ENCODE measurements around the gene ESPN.
"Not testable (repeated sequence)": the region's sequence is repeated elsewhere in the genome, so short reads cannot be mapped to it uniquely, and the experiment has no call there.

ESPN gene

GRCh38 chr1:6429660-6430411, 5.3 kb downstream of the ESPN start:
- DNase-seq, result not testable (repeated sequence)

GRCh38 chr1:6431645-6432579, 7.3 kb downstream of the ESPN start:
- DNase-seq, result not testable (repeated sequence)

- DNase-seq, result no peak
Observed at GRCh38 chr1:6434186-6434585, 9.6 kb downstream of the ESPN start.

GRCh38 chr1:6435129-6435528, 10.6 kb downstream of the ESPN start:
- DNase-seq, result no peak

- DNase-seq, result no peak
Observed at GRCh38 chr1:6435547-6435946, 11.0 kb downstream of the ESPN start.

GRCh38 chr1:6436277-6436676, 11.7 kb downstream of the ESPN start:
- not testable (repeated sequence) for DNase-seq

- not testable (repeated sequence) for DNase-seq
Observed at GRCh38 chr1:6437012-6437700, 12.6 kb downstream of the ESPN start.

- peak; percentile 43 to 65 (median 59) for DNase-seq
Observed at GRCh38 chr1:6438047-6438525, 13.5 kb downstream of the ESPN start.

- DNase-seq, result peak; percentile 60 to 73 (median 66)
Observed at GRCh38 chr1:6440198-6441126, 15.9 kb downstream of the ESPN start.

GRCh38 chr1:6441586-6441985, 17.0 kb downstream of the ESPN start:
- no peak for DNase-seq

GRCh38 chr1:6443339-6444115, 19.0 kb downstream of the ESPN start:
- DNase-seq, result no peak

- no peak for DNase-seq
Observed at GRCh38 chr1:6444377-6444776, 19.8 kb downstream of the ESPN start.

- peak in 3 of 5 experiments; percentile 31 to 38 (median 33) for DNase-seq
Observed at GRCh38 chr1:6445062-6445763, 20.6 kb downstream of the ESPN start.

- not testable (repeated sequence) for DNase-seq
Observed at GRCh38 chr1:6445929-6446328, 21.4 kb downstream of the ESPN start.

GRCh38 chr1:6446665-6447015, 22.1 kb downstream of the ESPN start:
- no peak for DNase-seq

- no peak for DNase-seq
Observed at GRCh38 chr1:6447016-6447817, 22.6 kb downstream of the ESPN start.

- DNase-seq, result peak in 2 of 5 experiments; percentile 56 to 64
Observed at GRCh38 chr1:6447818-6448748, 23.5 kb downstream of the ESPN start.

All from T-helper 2 cell (primary cell).